SK-N-DZ (cell line): Measurements from ENCODE around the gene ARHGAP44.

ENCODE experiments used
- DNase-seq: peaks from one replicate; pipeline ENCODE4 v3.0.0-alpha.2; 2015; ENCODE audit warnings: low spot score
- small RNA-seq, 2 experiments: library from RNA; depleted of rRNA; stranded (forward); fragments of <200 nt; gene quantifications; one replicate each; pipeline ENCODE3, GENCODE V24; 2014

The ARHGAP44 gene

DNA sequence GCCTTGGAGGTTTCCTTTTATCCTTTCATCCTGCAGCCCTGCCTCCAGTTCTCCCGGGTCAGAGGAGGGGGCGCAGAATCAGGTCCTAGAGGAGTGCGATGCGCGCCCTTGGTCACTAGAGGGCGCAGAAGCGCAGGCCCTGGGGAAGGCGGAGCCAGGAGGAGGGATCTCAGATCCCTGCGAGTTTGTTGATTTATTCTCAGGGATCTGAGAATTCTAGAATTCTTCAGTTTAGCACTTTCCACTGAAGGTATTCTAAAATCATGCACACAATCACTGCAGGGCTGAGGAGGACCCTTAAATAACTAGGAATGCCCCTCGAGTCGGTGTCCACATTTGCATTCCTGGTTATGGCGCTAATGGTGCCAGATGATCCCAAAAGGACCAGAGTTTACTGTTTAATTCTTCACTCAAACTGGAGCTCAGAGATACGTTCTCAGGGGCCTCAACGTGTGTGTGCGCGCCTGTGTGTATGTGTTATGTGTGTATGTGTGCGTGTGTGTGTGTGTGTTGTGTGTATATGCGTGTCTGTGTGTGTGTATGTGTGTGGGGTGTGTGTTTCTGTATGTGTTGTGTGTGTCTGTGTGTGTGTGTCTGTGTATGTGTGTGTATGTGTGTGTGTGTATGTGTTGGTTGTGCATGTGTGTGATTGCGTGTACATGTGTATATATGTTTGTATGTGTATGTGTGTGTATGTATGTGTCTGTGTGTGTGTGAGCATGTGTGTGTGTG, 235.4 kb downstream of the ARHGAP44 start:
- DNase-seq, result peak; percentile 85

DNA sequence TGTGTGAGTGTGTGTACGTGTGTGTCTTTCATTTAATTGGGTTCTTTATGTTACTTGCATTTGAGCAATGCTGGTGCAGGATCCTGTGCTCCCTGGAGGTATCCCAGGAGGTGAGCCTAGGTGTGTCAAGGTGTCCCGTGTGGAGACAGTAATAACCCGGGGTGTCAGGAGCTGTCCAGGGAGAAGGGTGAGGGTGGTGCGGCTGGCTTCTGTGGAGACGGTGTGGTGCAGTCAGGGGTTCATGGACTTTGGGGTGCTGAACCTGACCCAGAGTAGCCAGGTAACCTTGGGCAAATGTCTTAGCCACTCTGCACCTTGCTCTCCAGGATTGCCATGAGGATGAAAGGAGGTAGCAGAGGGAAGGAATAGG, 235.9 kb downstream of the ARHGAP44 start:
- DNase-seq, result no peak

DNA sequence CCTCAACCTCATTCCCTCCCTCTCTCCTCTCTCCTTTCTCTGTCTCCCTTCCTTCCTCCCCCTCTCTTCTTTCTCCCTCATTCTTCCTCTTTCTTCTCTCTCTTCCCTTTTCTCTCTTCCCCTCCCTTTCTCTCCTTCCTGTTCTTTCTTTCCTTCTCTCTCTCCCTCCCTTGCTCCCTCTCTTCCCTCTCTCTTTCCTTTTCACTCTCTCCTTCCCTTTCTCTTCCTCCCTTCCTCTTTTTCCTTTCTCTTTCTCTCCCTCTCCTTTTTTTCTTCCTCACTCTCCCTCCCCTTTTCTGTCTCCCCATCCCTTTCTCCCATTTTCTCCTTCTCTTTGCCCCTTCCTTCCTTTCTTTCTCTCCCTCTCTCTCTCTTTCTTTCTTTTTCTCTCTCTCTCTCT, 236.4 kb downstream of the ARHGAP44 start:
- no peak for DNase-seq

DNA sequence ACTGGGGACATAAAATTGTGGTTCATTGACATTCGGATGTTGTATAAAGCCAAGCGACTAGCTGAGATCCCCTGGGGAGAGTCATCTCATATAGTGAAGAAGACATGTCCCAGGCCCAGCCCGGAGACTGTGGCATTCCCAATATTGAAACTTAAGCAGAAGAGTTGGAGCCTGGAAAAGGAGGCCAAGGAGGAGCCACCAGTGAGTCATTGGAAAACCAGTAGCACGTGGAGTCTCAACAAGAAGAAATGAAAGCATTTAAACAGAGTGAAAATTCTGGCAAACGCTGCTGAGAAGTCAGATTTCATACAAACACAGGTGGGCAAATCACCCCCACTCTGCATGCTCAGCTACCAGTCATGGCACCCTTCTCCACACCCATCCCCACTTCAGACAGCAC, 237.9 kb downstream of the ARHGAP44 start:
- no peak for DNase-seq

DNA sequence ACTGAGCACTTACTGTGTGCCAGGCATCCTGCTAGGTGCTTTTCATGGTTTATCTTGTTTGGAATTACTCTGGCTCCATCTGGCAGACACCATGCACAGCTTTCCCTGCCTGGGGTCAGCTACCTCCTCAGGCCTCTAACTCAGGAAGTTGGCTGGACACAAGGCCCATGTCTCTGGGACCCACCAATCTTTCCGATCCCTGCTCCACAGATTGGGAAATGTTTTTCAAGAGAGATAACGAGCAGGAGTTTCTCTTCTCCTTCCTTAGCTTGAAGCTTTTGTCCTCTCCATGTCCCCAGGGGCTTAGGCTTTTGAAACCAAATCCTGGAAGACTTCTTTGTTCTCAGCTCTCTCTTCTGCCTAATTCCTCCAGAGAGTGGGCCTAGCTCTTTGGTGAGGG, 240.0 kb downstream of the ARHGAP44 start:
- DNase-seq, result no peak

DNA sequence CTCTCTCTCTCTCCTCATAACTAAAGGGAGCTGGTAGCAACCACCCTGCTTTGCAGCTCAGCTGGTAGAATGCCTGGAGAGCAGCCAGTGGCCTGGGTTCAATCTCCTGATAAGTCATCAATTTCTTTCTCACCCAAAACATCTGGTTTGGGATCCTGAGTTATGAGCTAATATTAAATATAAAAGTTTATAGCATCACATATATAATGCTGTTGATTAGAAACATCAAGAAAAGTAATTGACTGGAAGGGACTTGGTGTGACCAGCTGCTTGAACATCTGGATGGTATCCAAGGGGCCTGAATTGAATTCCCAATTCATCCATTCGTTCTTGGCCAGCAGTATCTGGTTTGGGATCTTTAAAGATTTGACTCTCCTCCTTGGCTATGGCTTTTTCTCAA, 240.8 kb downstream of the ARHGAP44 start:
- no peak for DNase-seq

DNA sequence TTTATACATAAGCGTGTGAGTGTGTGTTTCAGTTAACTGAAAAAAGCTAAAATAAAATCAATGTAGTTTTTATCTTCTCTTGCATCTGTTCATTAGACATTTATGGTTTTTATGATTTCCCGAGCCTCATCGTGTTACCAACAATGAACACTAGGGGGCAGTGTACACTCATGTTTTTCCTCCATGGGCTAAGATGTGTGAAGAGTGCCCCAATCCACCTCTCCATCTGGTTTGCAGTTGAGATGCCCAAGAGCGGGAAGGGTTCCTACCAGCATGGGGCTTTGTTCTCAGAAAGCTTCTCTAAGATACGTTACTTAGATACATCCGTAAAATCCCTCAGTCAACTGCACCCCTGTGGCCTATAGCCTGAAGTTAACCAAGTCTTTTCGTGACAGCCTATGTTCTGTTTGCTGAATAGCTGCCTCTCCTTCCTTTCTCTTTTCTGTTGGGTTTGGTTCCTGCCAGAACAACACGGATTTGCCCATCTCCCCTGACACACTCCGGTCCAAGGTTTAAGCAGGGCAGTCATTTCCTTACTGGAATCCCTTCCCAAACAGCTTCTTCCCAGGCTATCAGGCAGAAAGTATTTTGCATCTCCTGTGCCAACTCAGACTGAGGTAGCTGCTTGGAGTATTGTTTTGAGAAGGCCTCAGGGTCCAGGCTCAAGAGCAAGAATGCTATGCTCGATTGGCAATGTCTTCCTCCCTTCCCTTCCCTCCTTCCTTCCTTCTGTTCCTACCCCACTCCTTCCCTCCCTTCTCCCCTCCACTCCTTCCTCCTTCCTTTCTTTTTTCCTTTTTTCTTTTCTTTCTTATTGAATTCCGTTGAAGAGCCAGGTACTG, 241.4 kb downstream of the ARHGAP44 start:
- DNase-seq, result peak; percentile 69

DNA sequence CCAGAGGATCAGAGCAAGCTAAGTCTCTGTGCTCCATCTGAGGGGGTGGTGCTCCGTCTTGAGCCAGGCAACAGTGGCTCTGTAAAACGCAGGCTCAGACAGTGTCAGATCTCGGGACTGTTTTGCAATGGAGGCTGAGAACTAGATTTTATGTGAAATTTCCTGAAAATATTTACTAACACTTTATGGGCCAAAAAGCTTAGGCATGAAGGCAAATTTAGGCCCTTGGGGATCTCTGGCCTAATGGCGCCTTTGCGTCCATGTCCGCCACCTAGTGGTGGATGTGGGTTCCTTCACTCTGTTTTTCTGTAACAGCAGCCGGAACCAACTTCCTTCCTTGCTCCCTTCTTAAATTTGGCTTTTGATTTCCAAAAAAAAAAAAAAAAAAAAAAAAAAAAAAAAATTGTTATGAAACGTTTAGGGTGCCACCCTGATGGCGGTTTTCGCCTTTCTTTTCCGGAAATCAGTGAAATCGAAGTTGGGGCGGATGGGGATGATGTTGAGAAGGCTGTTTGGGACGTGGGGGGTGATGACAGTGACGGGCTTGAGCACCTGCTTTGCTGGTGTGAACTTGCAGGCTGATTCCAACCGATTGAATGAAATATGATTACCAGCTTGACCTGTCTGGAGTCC, 242.5 kb downstream of the ARHGAP44 start:
- peak; percentile 62 for DNase-seq

DNA sequence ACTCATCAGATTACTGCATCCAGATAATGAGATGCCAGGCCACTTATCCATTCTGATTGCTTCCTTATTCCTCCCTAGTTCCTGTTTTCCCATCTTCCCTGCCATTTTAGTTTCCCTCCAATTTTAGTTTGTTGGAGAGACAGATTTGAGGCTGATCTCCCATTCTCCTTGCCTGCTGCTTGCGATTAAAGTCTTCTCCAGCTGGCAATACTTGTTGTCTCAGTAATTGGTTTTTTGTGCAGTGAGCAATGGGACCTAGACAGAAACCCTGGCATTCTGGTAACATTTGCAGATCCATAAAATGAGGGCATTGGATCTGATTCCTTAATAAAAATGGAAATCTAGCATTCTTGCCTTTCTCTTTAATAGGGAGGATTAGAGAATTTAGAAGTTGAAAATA, 246.1 kb downstream of the ARHGAP44 start:
- DNase-seq, result no peak

DNA sequence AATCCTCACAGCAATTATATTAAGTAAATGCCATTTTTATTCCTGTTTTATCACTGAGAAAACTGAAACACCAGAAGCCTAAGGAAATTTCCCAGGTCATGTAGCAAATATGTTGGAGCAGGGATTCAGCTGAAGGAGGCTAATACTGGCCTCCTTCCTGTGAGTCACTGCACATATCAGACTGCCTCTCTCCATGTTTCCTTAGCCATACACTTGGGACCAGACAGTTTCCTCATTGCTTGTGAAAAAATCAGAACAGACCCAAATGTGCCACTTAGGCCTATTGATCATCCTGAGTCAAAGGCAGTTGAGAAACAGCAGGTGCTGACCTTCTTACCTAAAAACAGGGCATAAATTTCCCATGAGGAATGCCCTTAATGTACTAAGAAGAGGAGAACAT, 247.5 kb downstream of the ARHGAP44 start:
- DNase-seq, result no peak

DNA sequence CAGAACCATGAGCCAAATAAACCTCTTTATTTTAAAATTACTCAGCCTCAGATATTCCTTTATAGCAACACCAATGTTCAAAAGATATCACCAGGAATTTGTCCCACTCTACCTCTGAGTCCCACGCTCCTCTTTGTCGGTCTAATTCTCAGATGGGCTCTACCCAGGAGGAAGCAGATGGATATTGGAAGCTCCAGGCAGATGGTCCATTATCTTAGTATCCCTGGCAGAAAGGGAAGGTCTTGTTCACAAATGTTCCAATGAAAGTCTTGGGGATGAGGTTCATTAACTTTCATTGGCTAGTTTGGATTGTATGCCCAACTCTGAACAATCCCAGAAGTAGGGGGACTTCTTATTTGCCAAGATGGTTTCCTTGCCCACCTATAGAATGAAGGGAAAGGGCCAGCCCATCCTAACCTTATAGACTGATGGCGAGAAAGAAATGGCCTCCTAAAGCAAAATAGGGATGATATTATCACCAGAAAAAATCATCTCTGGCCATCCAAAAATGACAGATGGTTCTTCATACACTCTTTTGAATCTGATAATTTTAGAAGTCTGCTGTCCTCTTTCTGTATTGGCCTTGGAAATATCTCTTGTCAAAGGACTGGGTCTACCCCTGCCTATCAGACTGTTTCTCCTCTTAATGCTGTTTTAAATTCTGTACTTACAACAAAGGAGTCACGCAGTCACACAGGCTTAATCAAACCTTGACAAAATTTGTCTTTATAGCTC, 249.8 kb downstream of the ARHGAP44 start:
- no peak for DNase-seq

Small RNA genes lying within 50 kb of the gene (small RNA-seq; reads per million reads assigned to genes)
- 0 reads per million in 2 experiments for gene MIR1269B
